Upper lobe of left lung (tissue), 6 donors: ENCODE data around the gene CASP10. TPM values are rescaled to one million over a fixed set of nuclear protein-coding genes. Genes with fewer than 3 reads are reported as not detected.
"Not testable (repeated sequence)": the region's sequence is repeated elsewhere in the genome, so short reads cannot be mapped to it uniquely, and the experiment has no call there.

Experiments
- ATAC-seq, 2 donors: fragments of 200-7000 bp; cut with Tn5 transposase; one replicate each; pipeline ENCODE4 v1.9.1; 2022; ENCODE audit warnings: mild to moderate bottlenecking in 2 of 2, moderate library complexity in 2 of 2; ENCODE audit not compliant: low FRiP score in 2 of 2
- DNase-seq, 2 donors: peaks; one replicate each; pipeline ENCODE4 v3.0.0-alpha.2; 2019 to 2020
- H3K27ac ChIP-seq, 4 donors: fragments of 200-600 bp; sonication (generic); one replicate each; pipeline ENCODE4 v1.5.1; 2016 to 2019
- H3K27me3 ChIP-seq, 4 donors: fragments of 200-600 bp; sonication (generic); one replicate each; pipeline ENCODE4 v1.5.1; 2017 to 2019
- H3K36me3 ChIP-seq, 4 donors: fragments of 200-600 bp; sonication (generic); one replicate each; pipeline ENCODE4 v1.5.1; 2016 to 2019
- H3K4me1 ChIP-seq, 4 donors: fragments of 200-600 bp; sonication (generic); one replicate each; pipeline ENCODE4 v1.5.1; 2018 to 2019
- H3K4me3 ChIP-seq, 4 donors: fragments of 200-600 bp; sonication (generic); one replicate each; pipeline ENCODE4 v1.5.1; 2017 to 2019; ENCODE audit warnings: mild to moderate bottlenecking in 2 of 4, moderate library complexity in 1 of 4
- H3K9me3 ChIP-seq, 4 donors: fragments of 200-600 bp; sonication (generic); one replicate each; pipeline ENCODE4 v1.5.1; 2018 to 2019
- CTCF ChIP-seq, 6 experiments: fragments of 450-650 bp in 4 of 6; fragments of 200-600 bp in 2 of 6; sonication (generic) in 2 of 6; IDR thresholded peaks; one replicate each; pipeline ENCODE4 v1.5.1; 2016 to 2019; ENCODE audit warnings: antibody characterized with exemption in 6 of 6
- EP300 ChIP-seq, 4 donors: sonication (generic); formaldehyde crosslinking; IDR thresholded peaks; one replicate each; pipeline ENCODE4 v1.5.1; 2017; ENCODE audit warnings: antibody characterized with exemption in 4 of 4, control low read depth in 2 of 4
- POLR2A ChIP-seq, 4 donors: fragments of 450-650 bp; IDR thresholded peaks; one replicate each; pipeline ENCODE4 v1.5.1; 2016 to 2017; ENCODE audit warnings: antibody characterized with exemption in 4 of 4, mild to moderate bottlenecking in 2 of 4
- POLR2AphosphoS5 ChIP-seq, 2 donors: sonication (generic); formaldehyde crosslinking; IDR thresholded peaks; one replicate each; pipeline ENCODE4 v1.5.1; 2017; ENCODE audit warnings: antibody characterized with exemption in 2 of 2
- WGBS, 2 donors: methylation state at CpG; one replicate each; pipeline ENCODE4 v1.1.5; 2017 to 2018; 5-methylcytosine and 5-hydroxymethylcytosine counted together
- total RNA-seq, 6 donors: library from RNA; depleted of rRNA in 4 of 6; stranded (reverse); fragments of >200 nt in 4 of 6; gene quantifications; one replicate each; pipeline versions ENCODE4 v1.1.0 to v1.2.1, GENCODE V29; 2016 to 2021
- donor health status: DM: no; HTN: no; CAD: no; lungs with moderate emphysema.
- donor health status: DM: no; HTN: yes; CAD: no; lungs with severe emphysema.

The CASP10 gene
- total RNA-seq, 6 donors from 2014 or later = 21.1 to 67.1 (median 29.9) TPM

- DNase-seq (no peak), ATAC-seq (peak in 1 of 2 donors; percentile 50)
- WGBS, 2 donors = 92 to 94% methylated on average over 6 to 15 of the region's 15 CpGs
- no peaks in the 10 kb centered on the region for H3K27me3 ChIP-seq
- H3K9me3 ChIP-seq = no peaks in the 10 kb centered on the region
- H3K36me3 ChIP-seq = peaks cover 42 to 97% (median 85%) of the 10 kb centered on the region in 4 donors
- H3K4me1 ChIP-seq = peaks cover 44 to 67% (median 63%) of the 10 kb centered on the region in 4 donors
- peak overlapping the region; percentile 60 to 99 (median 68) for H3K27ac ChIP-seq
- no peak for TF ChIP-seq POLR2A (IDR thresholded peaks at IDR 0.05)
- TF ChIP-seq POLR2AphosphoS5 (IDR thresholded peaks at IDR 0.05) = no peak
- no peak for TF ChIP-seq CTCF (IDR thresholded peaks at IDR 0.05)
- no peak for TF ChIP-seq EP300 (IDR thresholded peaks at IDR 0.05)
- H3K4me3 ChIP-seq = no peak overlapping the region
Observed at GRCh38 chr2:201138401-201138970, 44.5 kb upstream of the CASP10 start.

DNA sequence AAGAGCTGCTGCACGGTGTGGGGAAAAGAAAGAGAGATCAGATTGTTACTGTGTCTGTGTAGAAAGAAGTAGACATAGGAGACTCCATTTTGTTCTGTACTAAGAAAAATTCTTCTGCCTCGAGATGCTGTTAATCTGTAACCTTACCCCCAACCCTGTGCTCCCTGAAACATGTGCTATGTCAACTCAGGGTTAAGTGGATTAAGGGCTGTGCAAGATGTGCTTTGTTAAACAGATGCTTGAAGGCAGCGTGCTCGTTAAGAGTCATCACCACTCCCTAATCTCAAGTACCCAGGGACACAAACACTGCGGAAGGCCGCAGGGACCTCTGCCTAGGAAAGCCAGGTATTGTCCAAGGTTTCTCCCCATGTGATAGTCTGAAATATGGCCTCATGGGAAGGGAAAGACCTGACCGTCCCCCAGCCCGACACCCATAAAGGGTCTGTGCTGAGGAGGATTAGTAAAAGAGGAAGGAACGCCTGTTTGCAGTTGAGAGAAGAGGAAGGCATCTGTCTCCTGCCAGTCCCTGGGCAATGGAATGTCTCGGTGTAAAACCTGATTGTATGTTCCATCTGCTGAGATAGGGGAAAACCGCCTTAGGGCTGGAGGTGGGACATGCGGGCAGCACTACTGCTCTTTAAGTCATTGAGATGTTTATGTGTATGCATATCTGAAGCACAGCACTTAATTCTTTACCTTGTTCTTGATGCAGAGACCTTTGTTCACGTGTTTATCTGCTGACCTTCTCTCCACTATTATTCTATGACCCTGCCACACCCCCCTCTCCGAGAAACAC lies 43.8 kb upstream of the CASP10 start:
- peak in 1 of 2 donors; percentile 51 for DNase-seq
- peaks cover 37 to 60% (median 57%) of the 10 kb centered on the region in 4 donors for H3K4me1 ChIP-seq

DNA sequence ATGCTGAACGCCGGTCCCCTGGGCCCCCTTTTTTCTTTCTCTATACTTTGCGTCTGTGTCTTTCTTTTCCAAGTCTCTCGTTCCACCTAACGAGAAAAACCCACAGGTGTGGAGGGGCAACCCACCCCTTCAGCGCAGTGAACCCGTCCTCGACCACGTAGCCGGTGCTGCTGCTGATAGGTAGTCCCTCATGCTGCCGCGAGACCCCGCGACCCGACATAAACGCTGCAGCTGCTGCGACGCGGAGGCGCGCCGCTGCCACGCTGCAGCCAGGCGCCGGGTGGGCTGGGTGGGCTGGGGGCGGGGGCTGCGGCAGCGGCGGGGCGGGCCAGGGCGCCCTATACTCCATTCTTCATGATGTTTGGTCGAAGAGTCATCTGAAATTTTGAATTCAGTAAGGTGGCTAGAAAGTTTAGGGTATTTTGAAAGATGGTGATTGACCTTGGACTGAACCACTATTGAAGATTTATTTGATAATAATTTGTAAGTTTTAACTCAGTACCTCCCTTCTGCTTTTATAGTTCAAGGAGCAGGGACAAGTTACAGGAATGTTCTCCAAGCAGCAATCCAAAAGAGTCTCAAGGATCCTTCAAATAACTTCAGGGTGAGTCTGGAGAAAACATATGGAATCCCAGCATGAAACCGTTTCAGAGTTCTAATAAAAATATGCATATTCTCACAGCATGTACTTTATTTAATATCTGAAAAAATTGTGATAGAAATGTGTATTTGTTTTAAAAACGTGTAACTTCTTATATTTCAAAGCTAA lies 42.9 kb upstream of the CASP10 start:
- Histone ChIP-seq H3K27me3 (no peaks in the 10 kb centered on the region), H3K36me3 (peaks cover 42 to 97% (median 90%) of the 10 kb centered on the region in 4 donors), H3K27ac (peak overlapping the region; percentile 60 to 99 (median 74)), H3K4me3 (peak overlapping the region in 1 of 4 donors; percentile 12), H3K9me3 (no peaks in the 10 kb centered on the region), H3K4me1 (peaks cover 35 to 58% (median 49%) of the 10 kb centered on the region in 4 donors)
- DNase-seq (peak in 1 of 2 donors; percentile 55), ATAC-seq (no peak)
- WGBS, 2 donors = 67 to 80% methylated on average over 20 to 34 of the region's 34 CpGs
- TF ChIP-seq POLR2AphosphoS5 (IDR thresholded peaks at IDR 0.05) (no peak), EP300 (IDR thresholded peaks at IDR 0.05) (peak in 2 of 4 donors; percentile 37 to 51)

More for the DNA sequence above, 43.8 kb upstream of the CASP10 start:
- TF ChIP-seq POLR2AphosphoS5 (IDR thresholded peaks at IDR 0.05) (peak in 1 of 2 donors; percentile 28), EP300 (IDR thresholded peaks at IDR 0.05) (peak in 3 of 4 donors; percentile 71 to 89 (median 80))
- peaks cover 42 to 97% (median 86%) of the 10 kb centered on the region in 4 donors for H3K36me3 ChIP-seq
- peak overlapping the region in 1 of 4 donors; percentile 12 for H3K4me3 ChIP-seq
- not testable (repeated sequence) for H3K9me3 ChIP-seq, H3K27me3 ChIP-seq, ATAC-seq
- peak overlapping the region; percentile 60 to 99 (median 74) for H3K27ac ChIP-seq
- WGBS, 2 donors = 58 to 63% methylated on average over 10 to 14 of the region's 14 CpGs

DNA sequence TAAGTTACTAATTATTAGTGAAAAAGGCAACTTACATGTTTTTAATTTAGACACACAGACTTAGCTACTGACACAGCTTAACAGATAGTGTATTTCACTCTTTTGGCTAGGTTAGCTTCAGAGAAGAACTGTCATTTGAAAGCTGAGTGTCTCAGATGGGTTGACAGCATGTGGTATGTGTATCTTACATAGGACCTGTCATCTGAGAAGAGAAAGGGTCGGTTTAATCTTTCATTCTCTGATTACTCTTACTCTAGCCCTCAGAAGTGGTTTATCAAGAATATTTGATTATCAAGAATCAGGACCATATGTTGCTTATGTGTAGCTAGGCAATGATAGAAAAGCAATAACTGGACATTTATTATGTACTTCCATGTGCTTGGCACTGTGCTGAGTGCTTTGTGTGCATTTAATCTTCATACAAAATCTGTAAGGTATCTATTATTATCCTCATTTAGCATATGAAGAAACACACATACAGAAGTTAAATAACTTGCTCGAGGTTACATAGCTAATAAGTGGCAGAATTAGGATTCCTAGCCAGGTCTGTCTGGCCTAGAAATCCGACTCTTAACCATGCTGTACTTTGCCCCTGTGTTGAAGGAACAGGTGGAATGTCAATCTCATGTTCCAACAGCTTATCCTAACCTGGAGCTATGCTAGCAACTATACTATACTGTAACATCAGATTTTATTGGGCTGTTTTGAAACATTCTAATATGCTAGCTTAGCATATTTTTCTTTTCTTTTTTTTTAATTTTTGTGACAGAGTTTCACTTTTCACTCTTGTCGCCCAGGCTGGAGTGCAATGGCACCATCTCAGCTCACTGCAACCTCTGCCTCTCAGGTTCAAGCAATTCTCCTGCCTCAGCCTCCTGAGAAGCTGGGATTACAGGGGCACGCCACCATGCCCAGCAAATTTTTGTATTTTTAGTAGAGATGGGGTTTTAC lies 38.6 kb upstream of the CASP10 start:
- TF ChIP-seq POLR2A (IDR thresholded peaks at IDR 0.05) (no peak), POLR2AphosphoS5 (IDR thresholded peaks at IDR 0.05) (no peak), EP300 (IDR thresholded peaks at IDR 0.05) (no peak), CTCF (IDR thresholded peaks at IDR 0.05) (no peak)
- Histone ChIP-seq H3K27ac (peak overlapping the region in 2 of 4 donors; percentile 42 to 45), H3K36me3 (peaks cover 22 to 99% (median 68%) of the 10 kb centered on the region in 4 donors), H3K9me3 (no peaks in the 10 kb centered on the region), H3K27me3 (no peaks in the 10 kb centered on the region), H3K4me1 (peaks cover 22 to 32% (median 29%) of the 10 kb centered on the region in 4 donors), H3K4me3 (no peak overlapping the region)
- DNase-seq = no peak
- 83 to 85% methylated on average over 5 of the region's 5 CpGs for WGBS, 2 donors
- ATAC-seq = no peak

DNA sequence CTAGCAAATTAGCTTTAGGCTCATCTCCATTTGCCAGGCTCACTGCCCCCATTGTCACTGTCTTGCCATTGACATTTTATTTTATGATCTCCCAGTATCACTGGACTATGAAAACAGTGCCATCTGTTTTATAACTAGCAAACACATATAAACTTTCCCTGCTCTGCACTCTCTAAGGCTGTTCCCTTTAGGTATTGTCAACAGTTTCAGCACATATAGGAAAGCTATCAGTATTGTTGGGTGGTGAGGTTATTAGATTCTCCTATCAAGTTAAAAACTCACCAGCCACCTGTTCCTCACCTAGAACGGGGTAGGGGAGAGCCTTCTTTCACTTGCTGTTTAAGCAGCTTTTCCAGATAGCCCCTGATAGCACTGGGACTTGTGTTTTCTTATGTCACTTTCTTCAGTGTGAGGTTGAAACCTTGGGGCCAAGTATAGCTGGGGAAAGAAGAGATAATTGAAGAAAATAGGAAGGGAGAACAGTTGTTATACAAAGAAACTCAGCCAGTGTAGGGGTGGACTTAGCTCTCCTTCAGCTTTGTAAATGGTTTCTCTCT lies 34.4 kb upstream of the CASP10 start:
- Histone ChIP-seq H3K9me3 (no peaks in the 10 kb centered on the region), H3K36me3 (peaks cover 16 to 97% (median 66%) of the 10 kb centered on the region in 4 donors), H3K4me3 (no peak overlapping the region), H3K27ac (peak overlapping the region; percentile 70 to 90 (median 80)), H3K27me3 (no peaks in the 10 kb centered on the region), H3K4me1 (peaks cover 52 to 60% (median 60%) of the 10 kb centered on the region in 4 donors)
- TF ChIP-seq EP300 (IDR thresholded peaks at IDR 0.05) = no peak
- no peak for TF ChIP-seq POLR2A (IDR thresholded peaks at IDR 0.05)
- TF ChIP-seq CTCF (IDR thresholded peaks at IDR 0.05) = no peak
- TF ChIP-seq POLR2AphosphoS5 (IDR thresholded peaks at IDR 0.05) = no peak
- DNase-seq (no peak), ATAC-seq (no peak)
- 83 to 87% methylated on average over 1 of the region's 1 CpG for WGBS, 2 donors
